Neural cell (in vitro differentiated cells): ENCODE results near the gene DDX51.

Experiments
- EZH2 ChIP-seq: fragments of 200-600, 300-800 bp; shearing (Covaris generic), sonication (generic); IDR thresholded peaks from 2 replicates; pipeline ENCODE4 v1.6.1; 2014; ENCODE audit warnings: antibody characterized with exemption, low read length, borderline replicate concordance, mild to moderate bottlenecking; ENCODE audit not compliant: insufficient read depth, poor library complexity, severe bottlenecking
- POLR2AphosphoS5 ChIP-seq: IDR thresholded peaks from 2 replicates; pipeline ENCODE4 v1.6.1; 2012
- SMC3 ChIP-seq: fragments of 450-650 bp; conservative IDR thresholded peaks from 2 replicates; pipeline ENCODE4 v1.6.1; 2014; ENCODE audit warnings: antibody characterized with exemption, mild to moderate bottlenecking, moderate library complexity; ENCODE audit not compliant: poor library complexity
- TF ChIP-seq, protein P1 (sequence below): IDR thresholded peaks from 2 replicates; pipeline ENCODE4 v1.6.1; 2012; ENCODE audit warnings: borderline replicate concordance
- TF ChIP-seq, protein P2 (sequence below): fragments of 450-650 bp; IDR thresholded peaks from 2 replicates; pipeline ENCODE4 v1.5.1; 2014; ENCODE audit warnings: antibody characterized with exemption, mild to moderate bottlenecking, moderate library complexity; ENCODE audit not compliant: poor library complexity, severe bottlenecking

DNA sequence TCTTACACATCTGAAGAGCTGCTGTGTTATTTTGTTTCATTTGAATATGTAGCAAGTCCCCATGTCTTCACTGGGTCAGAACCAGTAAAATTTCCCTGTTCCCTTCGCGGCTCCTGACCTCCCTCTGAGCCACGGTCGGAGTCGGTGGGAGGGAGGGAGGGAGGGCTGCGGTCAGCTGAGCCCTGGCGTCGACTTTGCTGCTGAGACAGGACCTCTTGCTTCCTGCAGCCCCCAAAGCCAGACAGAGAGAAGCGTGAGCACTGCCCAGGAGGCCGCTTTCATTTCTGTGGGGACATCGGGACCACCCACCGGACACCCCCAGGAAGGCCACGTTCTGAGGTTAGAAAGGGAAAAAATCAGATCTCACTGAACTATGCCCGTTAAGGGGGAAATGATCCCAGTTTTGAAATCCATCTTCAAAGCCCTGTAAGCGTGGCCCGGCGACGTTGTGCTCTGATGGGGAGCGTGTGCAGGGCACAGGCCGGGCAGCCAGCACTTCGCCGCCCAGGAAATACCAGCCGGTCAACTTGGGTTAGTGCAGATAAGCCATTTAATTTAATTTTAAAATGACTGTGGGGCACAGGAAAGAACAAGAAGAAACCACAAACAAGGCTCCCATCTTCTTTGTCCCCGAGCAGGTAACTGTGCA, 42.2 kb upstream of the DDX51 start:
- TF ChIP-seq, protein P1, sequence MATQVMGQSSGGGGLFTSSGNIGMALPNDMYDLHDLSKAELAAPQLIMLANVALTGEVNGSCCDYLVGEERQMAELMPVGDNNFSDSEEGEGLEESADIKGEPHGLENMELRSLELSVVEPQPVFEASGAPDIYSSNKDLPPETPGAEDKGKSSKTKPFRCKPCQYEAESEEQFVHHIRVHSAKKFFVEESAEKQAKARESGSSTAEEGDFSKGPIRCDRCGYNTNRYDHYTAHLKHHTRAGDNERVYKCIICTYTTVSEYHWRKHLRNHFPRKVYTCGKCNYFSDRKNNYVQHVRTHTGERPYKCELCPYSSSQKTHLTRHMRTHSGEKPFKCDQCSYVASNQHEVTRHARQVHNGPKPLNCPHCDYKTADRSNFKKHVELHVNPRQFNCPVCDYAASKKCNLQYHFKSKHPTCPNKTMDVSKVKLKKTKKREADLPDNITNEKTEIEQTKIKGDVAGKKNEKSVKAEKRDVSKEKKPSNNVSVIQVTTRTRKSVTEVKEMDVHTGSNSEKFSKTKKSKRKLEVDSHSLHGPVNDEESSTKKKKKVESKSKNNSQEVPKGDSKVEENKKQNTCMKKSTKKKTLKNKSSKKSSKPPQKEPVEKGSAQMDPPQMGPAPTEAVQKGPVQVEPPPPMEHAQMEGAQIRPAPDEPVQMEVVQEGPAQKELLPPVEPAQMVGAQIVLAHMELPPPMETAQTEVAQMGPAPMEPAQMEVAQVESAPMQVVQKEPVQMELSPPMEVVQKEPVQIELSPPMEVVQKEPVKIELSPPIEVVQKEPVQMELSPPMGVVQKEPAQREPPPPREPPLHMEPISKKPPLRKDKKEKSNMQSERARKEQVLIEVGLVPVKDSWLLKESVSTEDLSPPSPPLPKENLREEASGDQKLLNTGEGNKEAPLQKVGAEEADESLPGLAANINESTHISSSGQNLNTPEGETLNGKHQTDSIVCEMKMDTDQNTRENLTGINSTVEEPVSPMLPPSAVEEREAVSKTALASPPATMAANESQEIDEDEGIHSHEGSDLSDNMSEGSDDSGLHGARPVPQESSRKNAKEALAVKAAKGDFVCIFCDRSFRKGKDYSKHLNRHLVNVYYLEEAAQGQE: no peak
- TF ChIP-seq POLR2AphosphoS5 (no peak), SMC3 (no peak), EZH2 (no peak)
- TF ChIP-seq, protein P2, sequence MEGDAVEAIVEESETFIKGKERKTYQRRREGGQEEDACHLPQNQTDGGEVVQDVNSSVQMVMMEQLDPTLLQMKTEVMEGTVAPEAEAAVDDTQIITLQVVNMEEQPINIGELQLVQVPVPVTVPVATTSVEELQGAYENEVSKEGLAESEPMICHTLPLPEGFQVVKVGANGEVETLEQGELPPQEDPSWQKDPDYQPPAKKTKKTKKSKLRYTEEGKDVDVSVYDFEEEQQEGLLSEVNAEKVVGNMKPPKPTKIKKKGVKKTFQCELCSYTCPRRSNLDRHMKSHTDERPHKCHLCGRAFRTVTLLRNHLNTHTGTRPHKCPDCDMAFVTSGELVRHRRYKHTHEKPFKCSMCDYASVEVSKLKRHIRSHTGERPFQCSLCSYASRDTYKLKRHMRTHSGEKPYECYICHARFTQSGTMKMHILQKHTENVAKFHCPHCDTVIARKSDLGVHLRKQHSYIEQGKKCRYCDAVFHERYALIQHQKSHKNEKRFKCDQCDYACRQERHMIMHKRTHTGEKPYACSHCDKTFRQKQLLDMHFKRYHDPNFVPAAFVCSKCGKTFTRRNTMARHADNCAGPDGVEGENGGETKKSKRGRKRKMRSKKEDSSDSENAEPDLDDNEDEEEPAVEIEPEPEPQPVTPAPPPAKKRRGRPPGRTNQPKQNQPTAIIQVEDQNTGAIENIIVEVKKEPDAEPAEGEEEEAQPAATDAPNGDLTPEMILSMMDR: no peak
